Stomach smooth muscle (tissue), 2 donors: ENCODE results near the gene SUCLG1.

Experiments
- H3K27ac ChIP-seq: one replicate; pipeline ENCODE4 v1.7.0; 2013; ENCODE audit warnings: mild to moderate bottlenecking, low read length, inconsistent platforms
- H3K27me3 ChIP-seq, 2 donors: one replicate each; pipeline ENCODE4 v1.7.0; 2013; ENCODE audit warnings: low read length in 2 of 2; ENCODE audit not compliant: insufficient read depth in 2 of 2, control insufficient read depth in 1 of 2
- H3K36me3 ChIP-seq, 2 donors: one replicate each; pipeline ENCODE4 v1.7.0; 2013; ENCODE audit warnings: low read length in 2 of 2; ENCODE audit not compliant: control insufficient read depth in 2 of 2, insufficient read depth in 2 of 2
- H3K4me1 ChIP-seq: one replicate; pipeline ENCODE4 v1.7.0; 2013; ENCODE audit warnings: low read length; ENCODE audit not compliant: control insufficient read depth, insufficient read depth
- H3K4me3 ChIP-seq, 2 donors: one replicate each; pipeline ENCODE4 v1.7.0; 2013; ENCODE audit warnings: low read length in 2 of 2
- H3K9ac ChIP-seq, 2 donors: one replicate each; pipeline ENCODE4 v1.7.0; 2013; ENCODE audit warnings: low read length in 2 of 2, mild to moderate bottlenecking in 1 of 2
- H3K9me3 ChIP-seq, 2 donors: one replicate each; pipeline ENCODE4 v1.7.0; 2013; ENCODE audit warnings: low read length in 2 of 2; ENCODE audit not compliant: control insufficient read depth in 2 of 2
- donor health status: healthy.
- donor health status: Pancreatic carcinoma.

SUCLG1 gene

GRCh38 chr2:84461310-84461709 lies 2.2 kb upstream of the SUCLG1 start:
- H3K27me3 ChIP-seq: no peaks in the 10 kb centered on the region
- H3K27ac ChIP-seq: no peak overlapping the region
- no peak overlapping the region for H3K9ac ChIP-seq
- no peak overlapping the region for H3K4me3 ChIP-seq
- H3K4me1 ChIP-seq: peaks cover 11% of the 10 kb centered on the region
- no peaks in the 10 kb centered on the region for H3K9me3 ChIP-seq
- no peaks in the 10 kb centered on the region for H3K36me3 ChIP-seq

GRCh38 chr2:84460670-84461069 lies 1.6 kb upstream of the SUCLG1 start:
- Histone ChIP-seq H3K27me3 (no peaks in the 10 kb centered on the region), H3K36me3 (no peaks in the 10 kb centered on the region), H3K9ac (no peak overlapping the region), H3K4me3 (no peak overlapping the region), H3K4me1 (peaks cover 11% of the 10 kb centered on the region), H3K9me3 (no peaks in the 10 kb centered on the region), H3K27ac (no peak overlapping the region)

DNA sequence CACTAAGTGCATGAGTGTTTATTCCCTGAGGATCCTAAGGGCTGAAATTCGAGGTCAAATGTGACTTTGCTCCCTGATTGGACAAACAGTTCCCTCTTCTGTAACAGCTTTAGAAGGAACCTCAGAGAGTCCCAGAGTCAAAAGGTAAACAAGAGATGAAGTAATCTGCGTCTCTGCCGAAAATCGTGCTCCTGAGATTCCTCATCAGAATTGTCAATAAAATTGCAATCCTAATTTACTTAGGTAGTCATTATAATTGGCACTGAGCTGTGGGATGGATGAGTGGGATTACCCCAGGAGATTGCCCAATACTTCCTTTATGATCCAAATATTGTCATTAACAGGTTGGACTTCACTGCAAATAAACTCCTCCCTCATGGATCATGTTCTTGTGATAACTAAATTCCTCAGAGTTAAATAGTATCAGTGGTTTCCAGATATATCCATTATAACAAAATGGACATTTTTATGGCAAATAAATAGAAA lies 907 bp upstream of the SUCLG1 start:
- Histone ChIP-seq H3K27me3 (no peaks in the 10 kb centered on the region), H3K4me3 (peak overlapping the region; percentile 79 to 94), H3K27ac (no peak overlapping the region), H3K9me3 (no peaks in the 10 kb centered on the region), H3K4me1 (peaks cover 11% of the 10 kb centered on the region), H3K9ac (peak overlapping the region; percentile 88 to 96), H3K36me3 (no peaks in the 10 kb centered on the region)

DNA sequence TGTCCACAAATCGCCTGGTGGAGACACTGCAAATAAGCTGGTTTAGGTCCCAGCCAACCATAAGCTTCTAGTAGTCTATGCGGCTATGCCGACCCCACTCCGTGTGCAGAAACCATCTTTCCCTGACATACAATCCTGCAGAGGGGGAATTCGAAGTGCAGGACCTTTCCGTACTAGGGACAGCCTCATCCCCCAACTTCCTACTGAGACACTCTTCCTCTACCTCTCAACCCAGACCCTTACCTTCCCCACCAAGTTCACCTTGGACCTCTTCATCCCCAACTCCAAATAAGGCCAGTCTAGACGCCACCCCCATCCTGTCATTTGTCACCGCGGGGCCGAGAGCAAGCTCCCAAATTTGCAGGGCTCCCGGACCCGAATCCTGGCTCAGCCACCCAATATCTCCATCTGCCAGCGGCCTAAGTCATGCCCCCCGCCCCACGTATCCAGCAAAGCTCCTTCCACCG lies 496 bp downstream of the SUCLG1 start:
- Histone ChIP-seq H3K9ac (peak overlapping the region; percentile 88 to 96), H3K27ac (peak overlapping the region; percentile 90), H3K4me1 (peaks cover 14% of the 10 kb centered on the region), H3K4me3 (peak overlapping the region; percentile 79 to 94), H3K9me3 (no peaks in the 10 kb centered on the region), H3K27me3 (no peaks in the 10 kb centered on the region), H3K36me3 (no peaks in the 10 kb centered on the region)

- peaks cover 14% of the 10 kb centered on the region for H3K4me1 ChIP-seq
- H3K27me3 ChIP-seq: no peaks in the 10 kb centered on the region
- peak overlapping the region in 1 of 2 donors; percentile 88 for H3K9ac ChIP-seq
- no peak overlapping the region for H3K27ac ChIP-seq
- H3K4me3 ChIP-seq: peak overlapping the region; percentile 79 to 94
- no peaks in the 10 kb centered on the region for H3K36me3 ChIP-seq
- H3K9me3 ChIP-seq: no peaks in the 10 kb centered on the region
Observed at GRCh38 chr2:84457686-84458085, 1.4 kb downstream of the SUCLG1 start.

DNA sequence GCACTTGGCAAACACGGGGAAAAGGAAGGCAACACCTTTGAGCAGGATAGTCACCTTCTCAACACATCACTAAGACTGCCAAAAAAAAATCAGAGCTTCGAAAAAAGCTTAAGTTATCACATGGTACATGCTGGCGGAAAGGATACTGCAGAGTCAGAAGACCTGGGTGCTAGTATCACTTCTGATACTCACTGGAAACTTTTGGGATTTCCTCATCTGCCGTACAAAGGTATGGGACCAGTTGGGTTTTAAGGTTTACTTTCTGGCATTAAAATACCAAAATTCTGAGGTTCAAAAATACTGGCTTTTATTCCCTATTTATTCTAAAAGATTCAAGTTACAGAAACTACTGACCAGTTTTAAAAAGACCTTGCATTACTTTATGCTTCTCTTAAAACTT lies 2.9 kb downstream of the SUCLG1 start:
- no peak overlapping the region for H3K9ac ChIP-seq
- peaks cover 18% of the 10 kb centered on the region for H3K4me1 ChIP-seq
- H3K27ac ChIP-seq: no peak overlapping the region
- H3K36me3 ChIP-seq: no peaks in the 10 kb centered on the region
- no peaks in the 10 kb centered on the region for H3K27me3 ChIP-seq
- H3K4me3 ChIP-seq: no peak overlapping the region
- no peaks in the 10 kb centered on the region for H3K9me3 ChIP-seq

GRCh38 chr2:84454581-84454980 lies 4.5 kb downstream of the SUCLG1 start:
- no peaks in the 10 kb centered on the region for H3K27me3 ChIP-seq
- no peak overlapping the region for H3K9ac ChIP-seq
- H3K4me3 ChIP-seq: no peak overlapping the region
- H3K36me3 ChIP-seq: no peaks in the 10 kb centered on the region
- peaks cover 19% of the 10 kb centered on the region for H3K4me1 ChIP-seq
- H3K9me3 ChIP-seq: no peaks in the 10 kb centered on the region
- H3K27ac ChIP-seq: no peak overlapping the region

DNA sequence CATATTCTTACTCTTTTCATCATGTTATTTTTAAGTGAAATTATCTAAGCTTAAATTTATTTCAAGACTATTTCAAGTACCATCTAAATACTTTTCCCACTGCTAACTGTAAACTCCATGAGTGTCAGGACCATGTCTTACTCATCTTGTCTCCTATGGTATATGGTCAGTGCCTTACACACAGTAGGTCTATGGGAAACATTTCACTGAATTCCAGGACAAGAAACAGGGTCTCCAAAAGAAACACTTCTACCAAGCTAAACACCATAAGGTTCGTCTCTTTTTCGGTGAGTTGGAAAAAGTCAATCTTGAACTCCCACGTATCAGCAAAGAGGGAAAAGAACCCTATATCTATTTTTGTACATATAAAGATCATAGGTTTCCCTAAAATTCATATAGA lies 6.5 kb downstream of the SUCLG1 start:
- peaks cover 13% of the 10 kb centered on the region for H3K4me1 ChIP-seq

GRCh38 chr2:84451579-84451978 lies 7.5 kb downstream of the SUCLG1 start:
- Histone ChIP-seq H3K9me3 (no peaks in the 10 kb centered on the region), H3K9ac (no peak overlapping the region), H3K27ac (no peak overlapping the region), H3K4me3 (no peak overlapping the region), H3K36me3 (peaks cover 0 to 5% of the 10 kb centered on the region in 2 donors), H3K27me3 (no peaks in the 10 kb centered on the region), H3K4me1 (peaks cover 11% of the 10 kb centered on the region)

More for the DNA sequence above, 6.5 kb downstream of the SUCLG1 start:
- H3K4me3 ChIP-seq: no peak overlapping the region
- no peak overlapping the region for H3K9ac ChIP-seq
- H3K36me3 ChIP-seq: no peaks in the 10 kb centered on the region
- H3K27me3 ChIP-seq: no peaks in the 10 kb centered on the region
- no peak overlapping the region for H3K27ac ChIP-seq
- no peaks in the 10 kb centered on the region for H3K9me3 ChIP-seq

DNA sequence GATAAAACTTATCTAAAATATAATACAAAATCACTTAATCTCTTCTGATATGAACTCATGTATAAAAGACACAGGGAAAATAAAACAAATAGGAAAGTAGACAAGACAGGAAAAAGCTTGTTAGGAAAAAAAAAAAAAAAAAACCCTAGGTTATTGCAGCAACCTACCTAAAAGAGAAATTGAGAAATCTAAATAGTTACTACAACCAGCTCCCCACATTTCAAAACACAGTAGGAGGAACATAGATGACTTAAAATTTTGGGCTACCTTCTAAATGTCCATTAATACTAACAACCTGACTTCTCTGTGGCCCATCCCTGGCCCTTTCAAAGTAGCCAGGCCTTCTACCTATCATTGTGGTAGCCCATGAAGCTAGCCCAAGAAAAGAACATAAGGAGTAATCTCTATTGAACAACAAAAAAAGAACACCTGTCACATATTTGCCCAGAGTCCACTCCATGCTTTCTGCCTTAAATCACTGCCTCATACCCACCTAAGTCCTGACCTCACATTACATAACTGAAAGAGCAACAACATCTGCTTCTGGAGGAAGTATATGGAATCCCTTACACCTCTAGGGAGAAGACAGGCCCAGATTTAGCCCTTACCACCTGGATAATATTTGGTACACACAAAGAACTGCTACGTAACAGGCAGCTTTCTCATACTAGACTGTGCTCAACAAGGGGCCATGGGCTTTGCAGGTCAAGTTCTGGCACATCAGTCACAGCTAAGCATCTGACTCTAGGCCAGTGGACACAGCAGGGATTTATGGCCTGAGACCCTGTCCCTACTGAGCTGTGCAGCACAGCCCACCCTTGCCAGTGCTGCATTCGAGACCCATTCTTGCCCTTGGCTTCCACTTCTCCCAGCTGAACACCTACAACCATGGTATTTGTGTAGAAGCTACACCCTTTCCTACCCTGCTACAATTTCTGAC lies 8.5 kb downstream of the SUCLG1 start:
- Histone ChIP-seq H3K4me1 (peaks cover 11% of the 10 kb centered on the region), H3K36me3 (peaks cover 3 to 14% of the 10 kb centered on the region in 2 donors), H3K9me3 (no peaks in the 10 kb centered on the region), H3K27ac (no peak overlapping the region), H3K4me3 (peak overlapping the region in 1 of 2 donors; percentile 20), H3K27me3 (no peaks in the 10 kb centered on the region), H3K9ac (no peak overlapping the region)

DNA sequence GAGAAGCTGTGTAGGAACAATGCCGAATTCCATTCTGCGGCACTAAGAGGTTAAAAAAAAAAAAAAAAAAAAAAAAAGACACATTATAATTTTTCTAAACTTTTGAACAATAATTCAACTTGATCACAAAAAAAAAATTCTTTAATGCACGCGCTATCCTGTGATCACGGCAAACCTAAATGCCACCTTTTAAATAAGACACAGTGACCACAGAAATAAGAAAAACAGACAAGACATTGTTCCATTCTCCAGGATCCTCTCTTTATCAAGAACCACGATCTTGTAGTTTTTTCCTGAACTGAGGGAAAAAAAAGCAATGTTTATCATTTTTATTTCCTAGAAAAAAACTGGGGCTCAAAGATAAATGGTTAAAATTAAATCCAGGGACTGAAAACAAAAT lies 9.4 kb downstream of the SUCLG1 start:
- H3K9ac ChIP-seq: no peak overlapping the region
- H3K9me3 ChIP-seq: no peaks in the 10 kb centered on the region
- no peak overlapping the region for H3K4me3 ChIP-seq
- no peaks in the 10 kb centered on the region for H3K27me3 ChIP-seq
- no peak overlapping the region for H3K27ac ChIP-seq
- peaks cover 11% of the 10 kb centered on the region for H3K4me1 ChIP-seq
- peaks cover 4 to 18% of the 10 kb centered on the region in 2 donors for H3K36me3 ChIP-seq
